Endodermal cell (in vitro differentiated cells): ENCODE results near the gene KHK. TPM values are rescaled to one million over a fixed set of nuclear protein-coding genes. Genes with fewer than 3 reads are reported as not detected.

Experiments used
- DNase-seq: peaks from one replicate; pipeline ENCODE4 v3.0.0-alpha.2; 2017
- H3K27ac ChIP-seq: 2 replicates; pipeline ENCODE4 v1.5.1; 2013; ENCODE audit warnings: mild to moderate bottlenecking, low read depth, low read length, moderate library complexity
- H3K27me3 ChIP-seq: 2 replicates; pipeline ENCODE4 v1.6.1; 2013; ENCODE audit warnings: mild to moderate bottlenecking, low read length, moderate library complexity; ENCODE audit not compliant: insufficient read depth, control insufficient read depth, poor library complexity, severe bottlenecking
- H3K36me3 ChIP-seq: 2 replicates; pipeline ENCODE4 v1.7.0; 2013; ENCODE audit warnings: mild to moderate bottlenecking, low read length, moderate library complexity; ENCODE audit not compliant: control insufficient read depth, insufficient read depth
- H3K4me1 ChIP-seq: one replicate; pipeline ENCODE4 v1.7.0; 2013; ENCODE audit warnings: low read length; ENCODE audit not compliant: control insufficient read depth, insufficient read depth
- H3K4me3 ChIP-seq: 2 replicates; pipeline ENCODE4 v1.5.1; 2013; ENCODE audit warnings: mild to moderate bottlenecking, low read length, moderate library complexity
- H3K9ac ChIP-seq: 2 replicates; pipeline ENCODE4 v1.6.1; 2013; ENCODE audit warnings: mild to moderate bottlenecking, low read length, moderate library complexity; ENCODE audit not compliant: poor library complexity, severe bottlenecking; ENCODE audit errors: extremely low read depth
- H3K9me3 ChIP-seq: 2 replicates; pipeline ENCODE4 v1.6.1; 2013; ENCODE audit warnings: mild to moderate bottlenecking, low read length, moderate library complexity; ENCODE audit not compliant: control insufficient read depth
- H3K27ac Mint-ChIP-seq: 2 replicates; pipeline ENCODE4 v1.8.0; 2020; ENCODE audit warnings: mixed read lengths
- H3K27me3 Mint-ChIP-seq: 2 replicates; pipeline ENCODE4 v1.8.0; 2021; ENCODE audit warnings: mild to moderate bottlenecking, mixed read lengths; ENCODE audit not compliant: insufficient read depth
- H3K36me3 Mint-ChIP-seq: 2 replicates; pipeline ENCODE4 v1.8.0; 2020; ENCODE audit warnings: low read depth, mixed read lengths
- H3K4me1 Mint-ChIP-seq: 2 replicates; pipeline ENCODE4 v1.8.0; 2020; ENCODE audit warnings: mixed read lengths
- H3K4me3 Mint-ChIP-seq: 2 replicates; pipeline ENCODE4 v1.8.0; 2020; ENCODE audit warnings: mild to moderate bottlenecking, moderate library complexity, mixed read lengths
- H3K9me3 Mint-ChIP-seq: 2 replicates; pipeline ENCODE4 v1.8.0; 2020; ENCODE audit warnings: mild to moderate bottlenecking, mixed read lengths
- CTCF ChIP-seq: fragments of 200-600 bp; sonication (generic); conservative IDR thresholded peaks from 2 replicates; pipeline ENCODE4 v1.5.0; 2021; ENCODE audit warnings: antibody characterized with exemption, mild to moderate bottlenecking
- WGBS, 2 experiments: methylation state at CpG; one replicate each; pipeline versions ENCODE4 v1.1.5 to v1.1.7; 2013; ENCODE audit warnings: missing lambda C conversion rate in 2 of 2, mixed read lengths in 1 of 2; ENCODE audit not compliant: insufficient coverage in 1 of 2, insufficient read length in 1 of 2; 5-methylcytosine and 5-hydroxymethylcytosine counted together
- total RNA-seq, 2 donors: library from RNA; stranded (reverse); fragmentation: NEBNext Ultra II Directional in 1 of 2; extraction: Animal tissue kit (Norgen Biotek cat#: 25700) in 1 of 2; gene quantifications; 2 replicates in 1 of 2; 3 replicates in 1 of 2; pipeline ENCODE4 v1.2.1, GENCODE V29; 2021

The KHK gene
- total RNA-seq, 2 donors from 2014 or later = 3.3 to 3.9 TPM

DNA sequence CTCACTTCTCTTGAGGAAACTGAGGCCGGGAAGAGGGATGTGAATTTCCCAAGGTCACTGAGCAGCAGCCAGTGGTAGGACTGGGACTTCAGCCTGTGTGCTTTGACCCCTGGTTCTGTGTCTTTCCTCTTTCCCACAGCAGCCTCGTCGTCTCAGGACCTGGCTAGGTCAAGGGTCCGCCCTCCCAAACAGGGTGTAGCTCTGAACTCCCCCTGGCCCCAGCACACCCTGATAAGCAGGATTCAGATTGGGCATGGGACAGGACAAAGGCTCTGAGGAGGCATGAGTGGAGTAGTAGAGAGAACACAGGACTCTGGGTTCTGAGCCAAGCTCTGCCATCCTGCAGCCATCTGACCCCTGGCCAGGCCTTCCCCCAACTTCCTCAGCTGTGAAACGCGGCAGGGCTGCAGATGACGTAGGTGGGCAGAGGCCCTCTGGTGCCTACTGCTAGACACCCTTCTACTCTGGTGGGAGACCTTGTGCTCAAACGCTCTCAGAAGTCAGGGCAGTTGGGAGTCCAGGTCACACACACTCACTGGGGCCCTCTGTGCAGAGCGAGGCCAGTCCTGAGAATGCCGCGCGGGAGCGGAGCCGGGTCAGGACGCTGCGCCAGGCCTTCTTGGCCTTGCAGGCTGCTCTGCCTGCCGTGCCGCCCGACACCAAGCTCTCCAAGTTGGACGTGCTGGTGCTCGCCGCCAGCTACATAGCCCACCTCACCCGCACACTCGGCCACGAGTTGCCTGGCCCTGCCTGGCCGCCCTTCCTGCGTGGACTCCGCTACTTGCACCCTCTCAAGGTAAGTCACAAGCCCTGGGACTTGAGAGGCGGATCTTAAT is 63.2 kb downstream of the KHK start:
- H3K4me3 ChIP-seq = no peak overlapping the region
- Mint-ChIP-seq H3K4me3 (no peak overlapping the region), H3K9me3 (no peaks in the 10 kb centered on the region), H3K4me1 (no peaks in the 10 kb centered on the region), H3K36me3 (no peaks in the 10 kb centered on the region), H3K27me3 (peaks cover 2% of the 10 kb centered on the region), H3K27ac (no peak overlapping the region)
- no peak overlapping the region for H3K9ac ChIP-seq
- H3K9me3 ChIP-seq = no peaks in the 10 kb centered on the region
- no peaks in the 10 kb centered on the region for H3K27me3 ChIP-seq
- H3K4me1 ChIP-seq = no peaks in the 10 kb centered on the region
- H3K27ac ChIP-seq = no peak overlapping the region
- no peaks in the 10 kb centered on the region for H3K36me3 ChIP-seq
- DNase-seq = no peak
- TF ChIP-seq CTCF = no peak
- 93 to 97% methylated on average over 21 to 29 of the region's 29 CpGs for WGBS, 2 experiments

Other genes with a start within 250 kb of the KHK start
- 1 to 10 TPM; 3.1 to 3.5 TPM for gene DPYSL5, start 238.6 kb upstream of the KHK start, total RNA-seq
- 1 to 10 TPM; 3.2 to 4.4 TPM for gene MAPRE3, start 116.1 kb upstream of the KHK start, total RNA-seq
- gene TMEM214, start 53.8 kb upstream of the KHK start, total RNA-seq = 10 to 100 TPM; 52.7 to 63.7 TPM
- gene AGBL5, start 35.1 kb upstream of the KHK start, total RNA-seq = 10 to 100 TPM; 56.9 to 76.1 TPM
- gene OST4, start 15.1 kb upstream of the KHK start, total RNA-seq = 100 to 1,000 TPM; 290 to 311 TPM
- 1 to 10 TPM; 1.9 to 2.1 TPM for gene EMILIN1, start 8.2 kb upstream of the KHK start, total RNA-seq
- gene CGREF1, start 32.4 kb downstream of the KHK start, total RNA-seq = under 1 TPM; 0.20 to 0.33 TPM
- gene ABHD1, start 37.0 kb downstream of the KHK start, total RNA-seq = 1 to 10 TPM in 1 of 2 donors, under 1 TPM in 1; 0.29 to 1.0 TPM
- gene PREB, start 47.9 kb downstream of the KHK start, total RNA-seq = 10 to 100 TPM; 50.5 to 53.5 TPM
- not detected for gene PRR30, start 52.6 kb downstream of the KHK start, total RNA-seq
- gene TCF23, start 62.2 kb downstream of the KHK start, total RNA-seq = not detected
- 100 to 1,000 TPM; 101 to 140 TPM for gene ATRAID, start 125.3 kb downstream of the KHK start, total RNA-seq
- 100 to 1,000 TPM; 115 to 125 TPM for gene SLC5A6, start 125.5 kb downstream of the KHK start, total RNA-seq
- gene CAD, start 130.6 kb downstream of the KHK start, total RNA-seq = 100 to 1,000 TPM; 120 to 127 TPM
- 1 to 10 TPM; 1.5 to 2.8 TPM for gene SLC30A3, start 176.3 kb downstream of the KHK start, total RNA-seq
- gene DNAJC5G, start 188.7 kb downstream of the KHK start, total RNA-seq = under 1 TPM in 1 of 2 donors, not detected in 1; 0.49 TPM
- 1 to 10 TPM in 1 of 2 donors, under 1 TPM in 1; 0.86 to 2.2 TPM for gene TRIM54, start 195.7 kb downstream of the KHK start, total RNA-seq
- gene UCN, start 221.7 kb downstream of the KHK start, total RNA-seq = under 1 TPM; 0.59 to 0.75 TPM
- gene MPV17, start 236.3 kb downstream of the KHK start, total RNA-seq = 10 to 100 TPM; 46.6 to 59.6 TPM